Kidney (tissue), 14 donors: Measurements from ENCODE around the gene TOLLIP. TPM values are rescaled to one million over a fixed set of nuclear protein-coding genes. Genes with fewer than 3 reads are reported as not detected.

Source experiments
- DNase-seq, 5 donors: peaks; one replicate each; pipeline ENCODE4 v3.0.0-alpha.2; 2013 to 2020
- FAIRE-seq: peaks from 2 replicates; lab custom pipeline; 2012; peaks lifted over from hg19 to GRCh38; lab: Jason Lieb, UNC
- H3K27ac ChIP-seq, 2 donors: one replicate each; pipeline ENCODE4 v1.7.0; 2013; ENCODE audit warnings: low read depth in 2 of 2, low read length in 2 of 2, inconsistent platforms in 1 of 2
- H3K27me3 ChIP-seq: one replicate; pipeline ENCODE4 v1.7.1; 2013; ENCODE audit warnings: low read length, inconsistent platforms; ENCODE audit not compliant: control insufficient read depth, insufficient read depth
- H3K36me3 ChIP-seq, 3 donors: one replicate each; pipeline versions ENCODE4 v1.7.0 to v1.7.1; 2013; ENCODE audit warnings: low read length in 3 of 3, control low read depth in 1 of 3, inconsistent platforms in 1 of 3; ENCODE audit not compliant: insufficient read depth in 3 of 3, control insufficient read depth in 2 of 3
- H3K4me1 ChIP-seq, 3 donors: one replicate each; pipeline versions ENCODE4 v1.7.0 to v1.7.1; 2013; ENCODE audit warnings: low read length in 3 of 3, inconsistent platforms in 1 of 3, low read depth in 1 of 3; ENCODE audit not compliant: control insufficient read depth in 2 of 3, insufficient read depth in 2 of 3
- H3K4me3 ChIP-seq, 3 donors: one replicate each; pipeline versions ENCODE4 v1.7.0 to v1.8.1; 2013; ENCODE audit warnings: low read length in 3 of 3, control low read depth in 1 of 3, inconsistent platforms in 1 of 3
- H3K9ac ChIP-seq, 3 donors: one replicate each; pipeline versions ENCODE4 v1.7.0 to v1.7.1; 2013; ENCODE audit warnings: low read length in 3 of 3, control low read depth in 1 of 3, inconsistent platforms in 1 of 3
- H3K9me3 ChIP-seq, 3 donors: one replicate each; pipeline versions ENCODE4 v1.7.0 to v1.7.1; 2013; ENCODE audit warnings: low read length in 3 of 3, control low read depth in 1 of 3, inconsistent platforms in 1 of 3; ENCODE audit not compliant: control insufficient read depth in 2 of 3, insufficient read depth in 1 of 3
- intact Hi-C: fragments of 100-400 bp; cut with DNase I; formaldehyde crosslinking; loops from one replicate; pipeline ENCODE4 v1.11.1; 2022
- polyA plus RNA-seq: library from polyadenylated mRNA; stranded (reverse); fragments of 350-450 nt; fragmentation: Illumina TruSeq; extraction: RNeasy Lipid Tissue Mini Kit (QIAGEN cat#74804); gene quantifications from one replicate; pipeline ENCODE4 v1.2.3, GENCODE V29; 2014; ENCODE audit warnings: low read depth, low replicate concordance; ENCODE audit not compliant: insufficient read depth
- total RNA-seq: library from RNA; stranded (reverse); fragmentation: NEBNext Ultra II Directional; extraction: Animal tissue kit (Norgen Biotek cat#: 25700); gene quantifications from one replicate; pipeline ENCODE4 v1.2.1, GENCODE V29; 2021
- TF ChIP-seq, protein P1 (sequence below): IDR thresholded peaks from 3 replicates; pipeline ENCODE4 v1.5.1; 2012; ENCODE audit warnings: mild to moderate bottlenecking, moderate library complexity, borderline replicate concordance; ENCODE audit not compliant: insufficient read depth; ENCODE audit errors: extremely low read depth
- donor health status: control.
- donor health status: control.
- donor health status: control.
- donor health status: control.
- donor health status: control.
- donor health status: DM: yes; HTN: yes; CAD: no.
- donor health status: Normal renal cell carcinoma (clear cell type).

TOLLIP gene
- total and polyA plus RNA-seq, 2 donors from 2014 or later: 65.5 to 88.0 TPM

- Histone ChIP-seq H3K27ac (no peak overlapping the region), H3K4me1 (peaks cover 0 to 2% (median 0%) of the 10 kb centered on the region in 3 donors), H3K4me3 (no peak overlapping the region), H3K9me3 (no peaks in the 10 kb centered on the region), H3K27me3 (no peaks in the 10 kb centered on the region), H3K36me3 (peaks cover 0 to 33% (median 13%) of the 10 kb centered on the region in 3 donors), H3K9ac (no peak overlapping the region)
- DNase-seq (peak in 1 of 5 donors; percentile 51), FAIRE-seq (no peak)
- TF ChIP-seq, protein P1, sequence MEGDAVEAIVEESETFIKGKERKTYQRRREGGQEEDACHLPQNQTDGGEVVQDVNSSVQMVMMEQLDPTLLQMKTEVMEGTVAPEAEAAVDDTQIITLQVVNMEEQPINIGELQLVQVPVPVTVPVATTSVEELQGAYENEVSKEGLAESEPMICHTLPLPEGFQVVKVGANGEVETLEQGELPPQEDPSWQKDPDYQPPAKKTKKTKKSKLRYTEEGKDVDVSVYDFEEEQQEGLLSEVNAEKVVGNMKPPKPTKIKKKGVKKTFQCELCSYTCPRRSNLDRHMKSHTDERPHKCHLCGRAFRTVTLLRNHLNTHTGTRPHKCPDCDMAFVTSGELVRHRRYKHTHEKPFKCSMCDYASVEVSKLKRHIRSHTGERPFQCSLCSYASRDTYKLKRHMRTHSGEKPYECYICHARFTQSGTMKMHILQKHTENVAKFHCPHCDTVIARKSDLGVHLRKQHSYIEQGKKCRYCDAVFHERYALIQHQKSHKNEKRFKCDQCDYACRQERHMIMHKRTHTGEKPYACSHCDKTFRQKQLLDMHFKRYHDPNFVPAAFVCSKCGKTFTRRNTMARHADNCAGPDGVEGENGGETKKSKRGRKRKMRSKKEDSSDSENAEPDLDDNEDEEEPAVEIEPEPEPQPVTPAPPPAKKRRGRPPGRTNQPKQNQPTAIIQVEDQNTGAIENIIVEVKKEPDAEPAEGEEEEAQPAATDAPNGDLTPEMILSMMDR: no peak
- intact Hi-C loops: no loop called here
Measured at GRCh38 chr11:1281326-1281973, 28.0 kb downstream of the TOLLIP start.

DNA sequence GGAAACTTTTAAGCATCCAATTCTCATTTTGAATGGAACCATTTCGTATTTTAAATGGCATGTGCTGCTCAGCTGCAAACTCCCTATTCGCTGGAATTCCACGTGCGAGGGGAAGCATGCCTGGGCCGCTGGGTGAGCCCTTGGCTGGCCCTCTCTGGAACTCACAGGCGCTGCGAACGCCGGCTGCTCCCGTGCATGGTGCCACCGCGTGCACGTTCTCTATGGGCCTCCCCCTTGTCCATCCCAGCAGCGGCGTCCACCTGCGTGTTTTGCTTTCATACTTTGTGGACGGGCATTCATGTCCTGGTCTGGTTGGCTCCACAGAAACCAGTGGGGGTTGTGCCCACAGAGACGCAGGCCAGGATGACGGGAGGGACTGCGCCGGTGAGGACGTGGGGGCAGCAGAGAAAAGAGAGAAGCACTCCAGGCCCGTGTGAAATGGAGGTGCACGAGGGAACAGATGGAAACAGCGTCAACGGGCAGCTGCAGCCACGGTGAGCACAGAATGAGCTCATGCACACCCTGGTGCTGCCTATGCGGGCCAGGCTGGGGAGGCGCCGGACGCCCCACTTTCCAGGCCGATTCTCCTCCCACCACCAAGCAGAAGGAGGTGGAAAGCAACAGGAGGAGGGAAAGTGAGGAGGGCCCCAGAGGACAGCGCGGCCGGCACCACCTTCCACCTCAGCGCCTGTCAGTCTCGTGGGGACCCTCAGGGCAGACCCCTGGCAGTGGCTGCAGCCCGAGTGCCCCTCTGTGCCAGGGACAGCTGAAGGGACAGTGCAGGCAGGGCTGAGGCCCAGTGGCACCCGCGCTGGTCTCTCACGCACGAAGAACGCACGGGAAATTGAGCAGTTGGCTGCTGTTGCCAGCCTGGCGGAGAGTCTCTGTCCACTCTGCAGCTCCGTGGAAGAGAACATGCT lies 29.1 kb downstream of the TOLLIP start:
- no peak overlapping the region for H3K27ac ChIP-seq
- intact Hi-C loops: no loop called here
- H3K36me3 ChIP-seq: peaks cover 0 to 28% (median 11%) of the 10 kb centered on the region in 3 donors
- H3K9me3 ChIP-seq: no peaks in the 10 kb centered on the region
- no peak overlapping the region for H3K4me3 ChIP-seq
- DNase-seq: peak in 1 of 5 donors; percentile 61
- TF ChIP-seq, protein P1: no peak
- no peak for FAIRE-seq
- H3K4me1 ChIP-seq: peaks cover 0 to 2% (median 0%) of the 10 kb centered on the region in 3 donors
- no peak overlapping the region for H3K9ac ChIP-seq
- H3K27me3 ChIP-seq: no peaks in the 10 kb centered on the region

DNA sequence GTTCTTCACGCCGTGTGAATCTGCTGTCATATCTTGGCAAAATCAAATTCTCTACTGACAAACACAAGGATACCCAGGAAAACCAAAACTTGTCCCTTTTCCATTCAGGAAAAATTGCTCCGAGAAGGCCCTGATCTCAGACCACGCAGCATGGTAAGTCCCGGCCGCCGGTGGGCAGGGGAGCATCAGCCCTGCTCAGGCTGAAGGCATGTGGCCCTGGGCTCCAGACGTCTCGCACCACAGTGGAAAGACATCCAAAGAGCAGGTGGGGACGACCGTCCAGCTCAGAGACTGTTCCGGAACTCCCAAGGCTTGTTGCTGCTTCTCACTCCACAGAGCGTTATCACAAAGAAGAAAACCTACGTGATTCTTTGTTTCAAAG lies 29.8 kb downstream of the TOLLIP start:
- Histone ChIP-seq H3K4me1 (peaks cover 0 to 2% (median 0%) of the 10 kb centered on the region in 3 donors), H3K27me3 (no peaks in the 10 kb centered on the region), H3K4me3 (no peak overlapping the region), H3K36me3 (peaks cover 0 to 26% (median 8%) of the 10 kb centered on the region in 3 donors), H3K9ac (no peak overlapping the region), H3K27ac (no peak overlapping the region), H3K9me3 (no peaks in the 10 kb centered on the region)
- TF ChIP-seq, protein P1: no peak
- FAIRE-seq (no peak), DNase-seq (peak in 1 of 5 donors; percentile 51)
- intact Hi-C loops: no loop called here
